WTC11 (cell line): Measurements from ENCODE around the gene ZNF324. TPM values are rescaled to one million over a fixed set of nuclear protein-coding genes. Genes with fewer than 3 reads are reported as not detected.

Experiments used
- ATAC-seq: fragments of 200-7000 bp; cut with Tn5 transposase; 2 replicates; pipeline ENCODE4 v1.10.0; 2021; ENCODE audit warnings: mild to moderate bottlenecking, moderate library complexity
- CTCF ChIA-PET: fragments of 300-600 bp; sonication (Branson Sonifier 250); formaldehyde crosslinking; loops from one replicate; lab custom pipeline; 2021; ENCODE audit warnings: antibody characterized with exemption; lab: Charles Lee
- POLR2A ChIA-PET: fragments of 350-600 bp; sonication (Branson Sonifier 250); formaldehyde crosslinking; loops from one replicate; lab custom pipeline; 2021; ENCODE audit warnings: antibody characterized with exemption; lab: Charles Lee
- DNase-seq: peaks from one replicate; pipeline ENCODE4 v3.0.0; 2021; ENCODE audit warnings: low spot score
- H3K27ac Mint-ChIP-seq: 2 replicates; pipeline ENCODE4 v1.8.0; 2021; ENCODE audit warnings: mixed read lengths
- H3K27me3 Mint-ChIP-seq: 2 replicates; pipeline ENCODE4 v1.8.0; 2021; ENCODE audit warnings: low read depth, mild to moderate bottlenecking, moderate library complexity, mixed read lengths
- H3K36me3 Mint-ChIP-seq: 2 replicates; pipeline ENCODE4 v1.8.0; 2021; ENCODE audit warnings: mixed read lengths
- H3K4me1 Mint-ChIP-seq: 2 replicates; pipeline ENCODE4 v1.8.0; 2022; ENCODE audit warnings: mixed read lengths
- H3K4me3 Mint-ChIP-seq: 2 replicates; pipeline ENCODE4 v1.8.0; 2021; ENCODE audit warnings: mild to moderate bottlenecking, moderate library complexity, mixed read lengths
- H3K9me3 Mint-ChIP-seq: 2 replicates; pipeline ENCODE4 v1.8.0; 2021; ENCODE audit warnings: mixed read lengths
- ELF4 ChIP-seq: sonication (generic); formaldehyde crosslinking; IDR thresholded peaks from 2 replicates; pipeline ENCODE4 v1.8.1; 2022; ENCODE audit warnings: low read depth, mild to moderate bottlenecking, moderate library complexity, missing genetic modification reagents
- ESRRA ChIP-seq: sonication (generic); formaldehyde crosslinking; IDR thresholded peaks from 2 replicates; pipeline ENCODE4 v1.8.1; 2022; ENCODE audit warnings: mild to moderate bottlenecking, missing genetic modification reagents, borderline replicate concordance
- JUN ChIP-seq: sonication (generic); formaldehyde crosslinking; IDR thresholded peaks from 2 replicates; pipeline ENCODE4 v1.8.0; 2023; ENCODE audit warnings: mild to moderate bottlenecking, missing genetic modification reagents
- NFE2L1 ChIP-seq: sonication (generic); formaldehyde crosslinking; IDR thresholded peaks from 2 replicates; pipeline ENCODE4 v1.8.1; 2023; ENCODE audit warnings: missing genetic modification reagents
- OVOL2 ChIP-seq: fragments of 250-450 bp; sonication (Bioruptor Pico); IDR thresholded peaks from 2 replicates; pipeline ENCODE4 v1.9.0; 2021; ENCODE audit warnings: mild to moderate bottlenecking, borderline replicate concordance
- RORB ChIP-seq: fragments of 250-450 bp; sonication (Bioruptor Pico); IDR thresholded peaks from 2 replicates; pipeline ENCODE4 v1.9.0; 2021; ENCODE audit warnings: mild to moderate bottlenecking
- SMAD3 ChIP-seq: sonication (generic); formaldehyde crosslinking; IDR thresholded peaks from 2 replicates; pipeline ENCODE4 v1.8.0; 2022; ENCODE audit warnings: missing genetic modification reagents, mild to moderate bottlenecking, borderline replicate concordance
- SMAD4 ChIP-seq: sonication (generic); formaldehyde crosslinking; IDR thresholded peaks from 2 replicates; pipeline ENCODE4 v1.8.0; 2022; ENCODE audit warnings: mild to moderate bottlenecking, missing genetic modification reagents
- SOX15 ChIP-seq: fragments of 250-450 bp; sonication (Bioruptor Pico); IDR thresholded peaks from 2 replicates; pipeline ENCODE4 v1.9.0; 2021; ENCODE audit warnings: mild to moderate bottlenecking
- SP1 ChIP-seq: sonication (generic); formaldehyde crosslinking; conservative IDR thresholded peaks from 2 replicates; pipeline ENCODE4 v1.8.1; 2022; ENCODE audit warnings: missing genetic modification reagents
- TEAD1 ChIP-seq: sonication (generic); formaldehyde crosslinking; IDR thresholded peaks from 2 replicates; pipeline ENCODE4 v1.8.0; 2022; ENCODE audit warnings: mild to moderate bottlenecking, missing genetic modification reagents
- TEAD4 ChIP-seq: sonication (generic); formaldehyde crosslinking; IDR thresholded peaks from 2 replicates; pipeline ENCODE4 v1.8.0; 2022; ENCODE audit warnings: mild to moderate bottlenecking, missing genetic modification reagents
- TP53 ChIP-seq: sonication (generic); formaldehyde crosslinking; IDR thresholded peaks from 2 replicates; pipeline ENCODE4 v1.8.1; 2023; ENCODE audit warnings: mild to moderate bottlenecking, missing genetic modification reagents
- ZNF263 ChIP-seq: sonication (generic); formaldehyde crosslinking; IDR thresholded peaks from 2 replicates; pipeline ENCODE4 v1.8.1; 2022; ENCODE audit warnings: low read depth, mild to moderate bottlenecking, moderate library complexity, missing genetic modification reagents
- ZNF423 ChIP-seq: fragments of 250-450 bp; sonication (Bioruptor Pico); IDR thresholded peaks from 2 replicates; pipeline ENCODE4 v2.1.2; 2022; ENCODE audit warnings: mild to moderate bottlenecking, moderate library complexity
- total RNA-seq: library from RNA; stranded (reverse); gene quantifications from 3 replicates; pipeline ENCODE4 v1.2.3, GENCODE V29; 2021
- TF ChIP-seq, protein P1 (sequence below): sonication (generic); formaldehyde crosslinking; IDR thresholded peaks from 2 replicates; pipeline ENCODE4 v1.8.1; 2023; ENCODE audit warnings: mild to moderate bottlenecking, missing genetic modification reagents, borderline replicate concordance
- TF ChIP-seq, protein P2 (sequence below): sonication (generic); formaldehyde crosslinking; IDR thresholded peaks from 2 replicates; pipeline ENCODE4 v1.8.0; 2023; ENCODE audit warnings: mild to moderate bottlenecking, missing genetic modification reagents
- TF ChIP-seq, protein P3 (sequence below): fragments of 250-450 bp; sonication (Bioruptor Pico); IDR thresholded peaks from 2 replicates; pipeline ENCODE4 v2.1.2; 2022; ENCODE audit warnings: mild to moderate bottlenecking, moderate library complexity
- TF ChIP-seq, protein P4 (sequence below): sonication (generic); formaldehyde crosslinking; IDR thresholded peaks from 2 replicates; pipeline ENCODE4 v1.8.1; 2023; ENCODE audit warnings: mild to moderate bottlenecking, missing genetic modification reagents

ZNF324 gene
- total RNA-seq, 1 experiment from 2014 or later = 5.9 TPM

DNA sequence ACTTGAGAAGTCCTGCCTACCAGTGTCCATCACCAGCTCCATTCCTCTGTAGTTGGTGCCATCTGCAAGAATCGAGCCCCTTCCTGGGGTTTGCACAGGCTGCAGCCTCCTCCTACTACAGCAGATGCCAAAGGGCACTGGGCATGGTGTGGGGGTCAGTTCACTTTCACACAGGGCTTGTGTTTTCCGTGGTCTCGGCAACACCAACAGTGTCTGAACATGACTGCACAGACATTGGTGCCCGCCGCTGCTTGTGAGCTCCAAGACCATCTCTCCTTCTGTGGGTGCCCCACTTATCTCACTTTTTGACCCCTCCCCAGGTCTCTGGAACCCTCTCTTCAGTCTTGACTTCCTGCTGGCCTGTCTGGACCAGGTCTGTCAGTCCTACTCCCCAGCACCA is 24.5 kb downstream of the ZNF324 start:
- Mint-ChIP-seq H3K4me3 (no peak overlapping the region), H3K36me3 (no peaks in the 10 kb centered on the region), H3K9me3 (peaks cover 4% of the 10 kb centered on the region; the same call in 1 of the 2 replicates), H3K27ac (no peak overlapping the region), H3K27me3 (no peaks in the 10 kb centered on the region), H3K4me1 (no peaks in the 10 kb centered on the region)
- ChIA-PET POLR2A (no interaction called here), CTCF (no interaction called here)
- no peak for ATAC-seq
- TF ChIP-seq, protein P1, sequence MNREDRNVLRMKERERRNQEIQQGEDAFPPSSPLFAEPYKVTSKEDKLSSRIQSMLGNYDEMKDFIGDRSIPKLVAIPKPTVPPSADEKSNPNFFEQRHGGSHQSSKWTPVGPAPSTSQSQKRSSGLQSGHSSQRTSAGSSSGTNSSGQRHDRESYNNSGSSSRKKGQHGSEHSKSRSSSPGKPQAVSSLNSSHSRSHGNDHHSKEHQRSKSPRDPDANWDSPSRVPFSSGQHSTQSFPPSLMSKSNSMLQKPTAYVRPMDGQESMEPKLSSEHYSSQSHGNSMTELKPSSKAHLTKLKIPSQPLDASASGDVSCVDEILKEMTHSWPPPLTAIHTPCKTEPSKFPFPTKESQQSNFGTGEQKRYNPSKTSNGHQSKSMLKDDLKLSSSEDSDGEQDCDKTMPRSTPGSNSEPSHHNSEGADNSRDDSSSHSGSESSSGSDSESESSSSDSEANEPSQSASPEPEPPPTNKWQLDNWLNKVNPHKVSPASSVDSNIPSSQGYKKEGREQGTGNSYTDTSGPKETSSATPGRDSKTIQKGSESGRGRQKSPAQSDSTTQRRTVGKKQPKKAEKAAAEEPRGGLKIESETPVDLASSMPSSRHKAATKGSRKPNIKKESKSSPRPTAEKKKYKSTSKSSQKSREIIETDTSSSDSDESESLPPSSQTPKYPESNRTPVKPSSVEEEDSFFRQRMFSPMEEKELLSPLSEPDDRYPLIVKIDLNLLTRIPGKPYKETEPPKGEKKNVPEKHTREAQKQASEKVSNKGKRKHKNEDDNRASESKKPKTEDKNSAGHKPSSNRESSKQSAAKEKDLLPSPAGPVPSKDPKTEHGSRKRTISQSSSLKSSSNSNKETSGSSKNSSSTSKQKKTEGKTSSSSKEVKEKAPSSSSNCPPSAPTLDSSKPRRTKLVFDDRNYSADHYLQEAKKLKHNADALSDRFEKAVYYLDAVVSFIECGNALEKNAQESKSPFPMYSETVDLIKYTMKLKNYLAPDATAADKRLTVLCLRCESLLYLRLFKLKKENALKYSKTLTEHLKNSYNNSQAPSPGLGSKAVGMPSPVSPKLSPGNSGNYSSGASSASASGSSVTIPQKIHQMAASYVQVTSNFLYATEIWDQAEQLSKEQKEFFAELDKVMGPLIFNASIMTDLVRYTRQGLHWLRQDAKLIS (CRISPR knock-in tag) = no peak
- TF ChIP-seq JUN (CRISPR knock-in tag) (no peak), SP1 (no peak), TEAD4 (no peak), RORB (CRISPR knock-in tag) (no peak), TEAD1 (CRISPR knock-in tag) (no peak), ESRRA (CRISPR knock-in tag) (no peak), SOX15 (CRISPR knock-in tag) (no peak)
- TF ChIP-seq, protein P2, sequence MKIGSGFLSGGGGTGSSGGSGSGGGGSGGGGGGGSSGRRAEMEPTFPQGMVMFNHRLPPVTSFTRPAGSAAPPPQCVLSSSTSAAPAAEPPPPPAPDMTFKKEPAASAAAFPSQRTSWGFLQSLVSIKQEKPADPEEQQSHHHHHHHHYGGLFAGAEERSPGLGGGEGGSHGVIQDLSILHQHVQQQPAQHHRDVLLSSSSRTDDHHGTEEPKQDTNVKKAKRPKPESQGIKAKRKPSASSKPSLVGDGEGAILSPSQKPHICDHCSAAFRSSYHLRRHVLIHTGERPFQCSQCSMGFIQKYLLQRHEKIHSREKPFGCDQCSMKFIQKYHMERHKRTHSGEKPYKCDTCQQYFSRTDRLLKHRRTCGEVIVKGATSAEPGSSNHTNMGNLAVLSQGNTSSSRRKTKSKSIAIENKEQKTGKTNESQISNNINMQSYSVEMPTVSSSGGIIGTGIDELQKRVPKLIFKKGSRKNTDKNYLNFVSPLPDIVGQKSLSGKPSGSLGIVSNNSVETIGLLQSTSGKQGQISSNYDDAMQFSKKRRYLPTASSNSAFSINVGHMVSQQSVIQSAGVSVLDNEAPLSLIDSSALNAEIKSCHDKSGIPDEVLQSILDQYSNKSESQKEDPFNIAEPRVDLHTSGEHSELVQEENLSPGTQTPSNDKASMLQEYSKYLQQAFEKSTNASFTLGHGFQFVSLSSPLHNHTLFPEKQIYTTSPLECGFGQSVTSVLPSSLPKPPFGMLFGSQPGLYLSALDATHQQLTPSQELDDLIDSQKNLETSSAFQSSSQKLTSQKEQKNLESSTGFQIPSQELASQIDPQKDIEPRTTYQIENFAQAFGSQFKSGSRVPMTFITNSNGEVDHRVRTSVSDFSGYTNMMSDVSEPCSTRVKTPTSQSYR (CRISPR knock-in tag) = no peak
- TF ChIP-seq, protein P3, sequence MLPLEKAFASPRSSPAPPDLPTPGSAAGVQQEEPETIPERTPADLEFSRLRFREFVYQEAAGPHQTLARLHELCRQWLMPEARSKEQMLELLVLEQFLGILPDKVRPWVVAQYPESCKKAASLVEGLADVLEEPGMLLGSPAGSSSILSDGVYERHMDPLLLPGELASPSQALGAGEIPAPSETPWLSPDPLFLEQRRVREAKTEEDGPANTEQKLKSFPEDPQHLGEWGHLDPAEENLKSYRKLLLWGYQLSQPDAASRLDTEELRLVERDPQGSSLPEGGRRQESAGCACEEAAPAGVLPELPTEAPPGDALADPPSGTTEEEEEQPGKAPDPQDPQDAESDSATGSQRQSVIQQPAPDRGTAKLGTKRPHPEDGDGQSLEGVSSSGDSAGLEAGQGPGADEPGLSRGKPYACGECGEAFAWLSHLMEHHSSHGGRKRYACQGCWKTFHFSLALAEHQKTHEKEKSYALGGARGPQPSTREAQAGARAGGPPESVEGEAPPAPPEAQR = no peak
- DNase-seq = no peak

DNA sequence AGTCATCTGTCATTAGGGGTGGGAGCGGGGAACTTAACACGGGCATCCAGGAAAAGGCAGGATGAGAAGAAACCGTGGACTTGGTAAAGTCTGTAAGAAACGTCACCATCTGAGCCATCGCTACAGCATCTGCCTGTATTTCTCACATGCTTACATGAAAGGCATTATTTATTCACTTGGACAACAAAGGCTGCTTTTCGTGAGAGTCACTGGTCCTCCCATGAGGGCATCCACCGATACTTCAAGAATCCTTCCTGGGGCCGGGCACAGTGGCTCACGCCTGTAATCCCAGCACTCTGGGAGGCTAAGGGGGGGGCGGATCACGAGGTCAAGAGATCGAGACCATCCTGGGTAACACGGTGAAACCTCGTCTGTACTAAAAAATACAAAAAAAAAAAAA is 25.4 kb downstream of the ZNF324 start:
- ChIA-PET CTCF (no interaction called here), POLR2A (no interaction called here)
- Mint-ChIP-seq H3K27me3 (no peaks in the 10 kb centered on the region), H3K27ac (no peak overlapping the region), H3K9me3 (peaks cover under 1% of the 10 kb centered on the region; the same call in 1 of the 2 replicates), H3K4me3 (no peak overlapping the region), H3K36me3 (no peaks in the 10 kb centered on the region), H3K4me1 (no peaks in the 10 kb centered on the region)
- no peak for DNase-seq
- no peak for ATAC-seq
- TF ChIP-seq ELF4 (no peak), TP53 (CRISPR knock-in tag) (no peak), SMAD4 (CRISPR knock-in tag) (no peak), ZNF263 (no peak), OVOL2 (CRISPR knock-in tag) (no peak), SMAD3 (no peak), NFE2L1 (CRISPR knock-in tag) (no peak), ZNF423 (CRISPR knock-in tag) (no peak)
- TF ChIP-seq, protein P4, sequence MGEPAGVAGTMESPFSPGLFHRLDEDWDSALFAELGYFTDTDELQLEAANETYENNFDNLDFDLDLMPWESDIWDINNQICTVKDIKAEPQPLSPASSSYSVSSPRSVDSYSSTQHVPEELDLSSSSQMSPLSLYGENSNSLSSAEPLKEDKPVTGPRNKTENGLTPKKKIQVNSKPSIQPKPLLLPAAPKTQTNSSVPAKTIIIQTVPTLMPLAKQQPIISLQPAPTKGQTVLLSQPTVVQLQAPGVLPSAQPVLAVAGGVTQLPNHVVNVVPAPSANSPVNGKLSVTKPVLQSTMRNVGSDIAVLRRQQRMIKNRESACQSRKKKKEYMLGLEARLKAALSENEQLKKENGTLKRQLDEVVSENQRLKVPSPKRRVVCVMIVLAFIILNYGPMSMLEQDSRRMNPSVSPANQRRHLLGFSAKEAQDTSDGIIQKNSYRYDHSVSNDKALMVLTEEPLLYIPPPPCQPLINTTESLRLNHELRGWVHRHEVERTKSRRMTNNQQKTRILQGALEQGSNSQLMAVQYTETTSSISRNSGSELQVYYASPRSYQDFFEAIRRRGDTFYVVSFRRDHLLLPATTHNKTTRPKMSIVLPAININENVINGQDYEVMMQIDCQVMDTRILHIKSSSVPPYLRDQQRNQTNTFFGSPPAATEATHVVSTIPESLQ (CRISPR knock-in tag) = no peak
